ENCODE measurements around the gene GPR63.

- TF ChIP-seq CTCF (IDR thresholded peaks at IDR 0.05): no peak
- no peak for TF ChIP-seq POLR2A (IDR thresholded peaks at IDR 0.05)
These were observed 55.7 kb downstream of the GPR63 start for GRCh38 chr6:96781557-96781956.
